NCI-H1436 treated with DMSO at 0.1 percent for 48 hours (cell line): Measurements from ENCODE around the gene NEURL1B.

Experiments
- DNase-seq: peaks from one replicate; lab custom pipeline; 2025; lab: John Stamatoyannopoulos, UW

NEURL1B gene

GRCh38 chr5:172608773-172609172, 32.3 kb upstream of the NEURL1B start:
- DNase-seq: no peak

- no peak for DNase-seq
These were observed 30.4 kb upstream of the NEURL1B start for GRCh38 chr5:172610643-172611042.

GRCh38 chr5:172611913-172612312, 29.1 kb upstream of the NEURL1B start:
- no peak for DNase-seq

GRCh38 chr5:172612771-172613170, 28.3 kb upstream of the NEURL1B start:
- no peak for DNase-seq

GRCh38 chr5:172616136-172616535, 24.9 kb upstream of the NEURL1B start:
- no peak for DNase-seq

- DNase-seq: no peak
These were observed 24.3 kb upstream of the NEURL1B start for GRCh38 chr5:172616730-172617129.

GRCh38 chr5:172617817-172618216, 23.2 kb upstream of the NEURL1B start:
- no peak for DNase-seq

- DNase-seq: no peak
These were observed 22.3 kb upstream of the NEURL1B start for GRCh38 chr5:172618574-172619365.

GRCh38 chr5:172620506-172620905, 20.6 kb upstream of the NEURL1B start:
- no peak for DNase-seq

- no peak for DNase-seq
These were observed 18.7 kb upstream of the NEURL1B start for GRCh38 chr5:172622091-172623046.

GRCh38 chr5:172623313-172623980, 17.6 kb upstream of the NEURL1B start:
- DNase-seq: no peak

- no peak for DNase-seq
These were observed 16.7 kb upstream of the NEURL1B start for GRCh38 chr5:172624083-172624995.

- no peak for DNase-seq
These were observed 15.8 kb upstream of the NEURL1B start for GRCh38 chr5:172624996-172625964.

GRCh38 chr5:172626031-172626581, 15.0 kb upstream of the NEURL1B start:
- DNase-seq: no peak

- DNase-seq: no peak
These were observed 11.0 kb upstream of the NEURL1B start for GRCh38 chr5:172630082-172630481.

- DNase-seq: no peak
These were observed 10.6 kb upstream of the NEURL1B start for GRCh38 chr5:172630482-172630881.

- no peak for DNase-seq
These were observed 10.1 kb upstream of the NEURL1B start for GRCh38 chr5:172630986-172631385.

GRCh38 chr5:172632346-172633092, 8.5 kb upstream of the NEURL1B start:
- no peak for DNase-seq

- DNase-seq: no peak
These were observed 7.6 kb upstream of the NEURL1B start for GRCh38 chr5:172633403-172633970.
